Iris pigment epithelial cell (primary cell): Measurements from ENCODE around the gene ENTPD1.

ENCODE experiments used
- DNase-seq: peaks from one replicate; pipeline ENCODE4 v3.0.0-alpha.2; 2011; ENCODE audit warnings: low read depth

ENTPD1 gene

GRCh38 chr10:95832216-95833041 is 76.5 kb downstream of the ENTPD1 start:
- DNase-seq, result no peak

GRCh38 chr10:95833042-95833610 is 77.2 kb downstream of the ENTPD1 start:
- DNase-seq, result no peak

- DNase-seq, result no peak
These were observed 78.4 kb downstream of the ENTPD1 start for GRCh38 chr10:95834406-95834805.

- no peak for DNase-seq
These were observed 79.3 kb downstream of the ENTPD1 start for GRCh38 chr10:95835149-95835860.

- DNase-seq, result no peak
These were observed 79.9 kb downstream of the ENTPD1 start for GRCh38 chr10:95835911-95836310.

GRCh38 chr10:95836610-95837355 is 80.8 kb downstream of the ENTPD1 start:
- no peak for DNase-seq

GRCh38 chr10:95837356-95837776 is 81.4 kb downstream of the ENTPD1 start:
- no peak for DNase-seq

- no peak for DNase-seq
These were observed 81.8 kb downstream of the ENTPD1 start for GRCh38 chr10:95837783-95838182.

GRCh38 chr10:95840121-95840520 is 84.2 kb downstream of the ENTPD1 start:
- no peak for DNase-seq

GRCh38 chr10:95840681-95841080 is 84.7 kb downstream of the ENTPD1 start:
- no peak for DNase-seq

- peak; percentile 64 for DNase-seq
These were observed 85.9 kb downstream of the ENTPD1 start for GRCh38 chr10:95841661-95842498.

GRCh38 chr10:95845411-95845810 is 89.4 kb downstream of the ENTPD1 start:
- DNase-seq, result no peak

- DNase-seq, result no peak
These were observed 91.0 kb downstream of the ENTPD1 start for GRCh38 chr10:95847007-95847406.

GRCh38 chr10:95848841-95849240 is 92.9 kb downstream of the ENTPD1 start:
- DNase-seq, result no peak

- DNase-seq, result no peak
These were observed 94.8 kb downstream of the ENTPD1 start for GRCh38 chr10:95850791-95851190.

GRCh38 chr10:95860166-95860940 is 104.4 kb downstream of the ENTPD1 start:
- DNase-seq, result no peak

- DNase-seq, result no peak
These were observed 105.4 kb downstream of the ENTPD1 start for GRCh38 chr10:95861386-95861785.

- DNase-seq, result peak; percentile 90
These were observed 109.2 kb downstream of the ENTPD1 start for GRCh38 chr10:95864906-95865813.

- DNase-seq, result no peak
These were observed 110.0 kb downstream of the ENTPD1 start for GRCh38 chr10:95865814-95866466.
